OCI-LY3 (cell line): ENCODE data around the gene THOC6.

Source experiments
- H2AFZ ChIP-seq: fragments of 200-600, 300-600 bp; shearing (Covaris generic); 2 replicates; pipeline ENCODE4 v1.6.0; 2014; ENCODE audit warnings: antibody characterized with exemption, low read depth, low read length
- H3K27ac ChIP-seq: fragments of 200-600, 300-600 bp; sonication (generic); 2 replicates; pipeline ENCODE4 v1.5.1; 2014; ENCODE audit warnings: mild to moderate bottlenecking, low read length, moderate library complexity, mixed read lengths
- H3K27me3 ChIP-seq: fragments of 200-600, 300-600 bp; sonication (generic); 2 replicates; pipeline ENCODE4 v1.6.1; 2014; ENCODE audit warnings: low read depth, low read length, mixed read lengths
- H3K36me3 ChIP-seq: fragments of 200-600, 300-600 bp; sonication (generic); replicated peaks from 2 replicates; pipeline ENCODE3; 2014; ENCODE audit warnings: low read depth, low read length, mixed read lengths
- H3K4me1 ChIP-seq: fragments of 300-600, 200-600 bp; sonication (generic); 2 replicates; pipeline ENCODE4 v1.6.1; 2014; ENCODE audit warnings: low read length, mixed read lengths
- H3K4me2 ChIP-seq: fragments of 200-600, 300-600 bp; sonication (generic); 2 replicates; pipeline ENCODE4 v1.6.1; 2014; ENCODE audit warnings: low read length, mixed read lengths
- H3K4me3 ChIP-seq: fragments of 300-600, 200-600 bp; sonication (generic); 2 replicates; pipeline ENCODE4 v1.5.1; 2014; ENCODE audit warnings: antibody characterized with exemption, mild to moderate bottlenecking, low read length, moderate library complexity
- H3K79me2 ChIP-seq: fragments of 300-600, 200-600 bp; shearing (Covaris generic); 2 replicates; pipeline ENCODE4 v1.6.1; 2014; ENCODE audit warnings: mild to moderate bottlenecking, low read length, mixed read lengths
- H3K9ac ChIP-seq: fragments of 300-600, 200-600 bp; shearing (Covaris generic); 2 replicates; pipeline ENCODE4 v1.6.0; 2014; ENCODE audit warnings: mild to moderate bottlenecking, low read length, moderate library complexity
- H3K9me3 ChIP-seq: fragments of 200-600, 300-600 bp; shearing (Covaris generic); 2 replicates; pipeline ENCODE4 v1.6.1; 2014; ENCODE audit warnings: low read length, mixed read lengths; ENCODE audit not compliant: insufficient read depth
- H4K20me1 ChIP-seq: fragments of 200-600, 300-600 bp; sonication (generic); 2 replicates; pipeline ENCODE4 v1.6.1; 2016; ENCODE audit warnings: low read length, mixed read lengths; ENCODE audit not compliant: insufficient read depth
- EZH2phosphoT487 ChIP-seq: fragments of 200-600 bp; shearing (Covaris generic); IDR thresholded peaks from 2 replicates; pipeline ENCODE4 v1.6.1; 2018; ENCODE audit warnings: antibody characterized with exemption, mixed run types, low read depth
- TF ChIP-seq, protein P1 (sequence below): fragments of 200-600, 300-600 bp; sonication (generic); IDR thresholded peaks from 2 replicates; pipeline ENCODE4 v1.5.1; 2014; ENCODE audit warnings: antibody characterized with exemption, low read length, low read depth

THOC6 gene

GRCh38 chr16:2985462-2985861 is 38.4 kb upstream of the THOC6 start:
- H3K27me3 ChIP-seq, result peaks cover 20% of the 10 kb centered on the region
- H3K4me1 ChIP-seq, result peaks cover 7% of the 10 kb centered on the region
- no peak overlapping the region for H3K4me2 ChIP-seq
- H3K4me3 ChIP-seq, result no peak overlapping the region
- no peaks in the 10 kb centered on the region for H3K36me3 ChIP-seq
- no peak overlapping the region for H3K9ac ChIP-seq
- H3K79me2 ChIP-seq, result no peaks in the 10 kb centered on the region
- TF ChIP-seq, protein P1, sequence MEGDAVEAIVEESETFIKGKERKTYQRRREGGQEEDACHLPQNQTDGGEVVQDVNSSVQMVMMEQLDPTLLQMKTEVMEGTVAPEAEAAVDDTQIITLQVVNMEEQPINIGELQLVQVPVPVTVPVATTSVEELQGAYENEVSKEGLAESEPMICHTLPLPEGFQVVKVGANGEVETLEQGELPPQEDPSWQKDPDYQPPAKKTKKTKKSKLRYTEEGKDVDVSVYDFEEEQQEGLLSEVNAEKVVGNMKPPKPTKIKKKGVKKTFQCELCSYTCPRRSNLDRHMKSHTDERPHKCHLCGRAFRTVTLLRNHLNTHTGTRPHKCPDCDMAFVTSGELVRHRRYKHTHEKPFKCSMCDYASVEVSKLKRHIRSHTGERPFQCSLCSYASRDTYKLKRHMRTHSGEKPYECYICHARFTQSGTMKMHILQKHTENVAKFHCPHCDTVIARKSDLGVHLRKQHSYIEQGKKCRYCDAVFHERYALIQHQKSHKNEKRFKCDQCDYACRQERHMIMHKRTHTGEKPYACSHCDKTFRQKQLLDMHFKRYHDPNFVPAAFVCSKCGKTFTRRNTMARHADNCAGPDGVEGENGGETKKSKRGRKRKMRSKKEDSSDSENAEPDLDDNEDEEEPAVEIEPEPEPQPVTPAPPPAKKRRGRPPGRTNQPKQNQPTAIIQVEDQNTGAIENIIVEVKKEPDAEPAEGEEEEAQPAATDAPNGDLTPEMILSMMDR, result no peak
- TF ChIP-seq EZH2phosphoT487, result no peak
- H2AFZ ChIP-seq, result no peak overlapping the region
- H3K27ac ChIP-seq, result no peak overlapping the region
- no peaks in the 10 kb centered on the region for H4K20me1 ChIP-seq
- H3K9me3 ChIP-seq, result no peaks in the 10 kb centered on the region

- H3K27me3 ChIP-seq, result peaks cover 24% of the 10 kb centered on the region
- no peak overlapping the region for H3K9ac ChIP-seq
- H3K4me1 ChIP-seq, result peaks cover 7% of the 10 kb centered on the region
- H3K9me3 ChIP-seq, result no peaks in the 10 kb centered on the region
- no peak for TF ChIP-seq EZH2phosphoT487
- TF ChIP-seq, protein P1, result no peak
- H2AFZ ChIP-seq, result no peak overlapping the region
- no peaks in the 10 kb centered on the region for H3K79me2 ChIP-seq
- H3K4me3 ChIP-seq, result no peak overlapping the region
- no peak overlapping the region for H3K27ac ChIP-seq
- H3K36me3 ChIP-seq, result no peaks in the 10 kb centered on the region
- no peak overlapping the region for H3K4me2 ChIP-seq
- H4K20me1 ChIP-seq, result no peaks in the 10 kb centered on the region
Observed at GRCh38 chr16:2985893-2986355, 37.9 kb upstream of the THOC6 start.

DNA sequence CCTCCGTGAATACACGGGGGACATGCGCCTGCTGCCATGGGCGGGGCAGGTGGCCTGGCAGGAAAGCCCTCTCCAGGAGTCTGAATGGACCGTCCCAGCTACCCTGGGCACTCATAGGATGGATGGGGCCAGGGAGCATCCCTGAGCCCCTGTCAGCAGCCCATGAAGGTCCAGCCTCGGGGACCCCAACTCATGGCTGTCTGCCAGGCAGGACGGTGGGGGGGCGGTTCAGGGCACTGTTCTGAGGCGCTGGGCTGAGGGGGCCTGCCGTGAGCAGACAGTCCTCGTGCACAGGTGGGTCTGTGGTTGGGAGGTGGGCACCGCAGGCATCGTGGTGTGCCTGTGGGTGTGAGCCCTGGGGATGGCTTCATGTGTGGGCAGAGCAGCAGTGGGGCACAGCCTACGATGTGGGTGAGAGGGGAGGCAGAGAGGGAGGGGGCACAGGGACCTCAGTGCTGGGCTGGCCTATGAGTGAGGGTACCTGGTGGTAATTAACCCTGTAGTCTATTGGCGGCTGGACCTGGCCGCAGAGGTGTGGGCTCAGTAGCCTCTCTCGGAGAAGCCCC is 37.1 kb upstream of the THOC6 start:
- Histone ChIP-seq H3K4me3 (no peak overlapping the region), H3K79me2 (no peaks in the 10 kb centered on the region), H4K20me1 (no peaks in the 10 kb centered on the region), H3K36me3 (no peaks in the 10 kb centered on the region), H3K9ac (no peak overlapping the region), H3K27me3 (peaks cover 25% of the 10 kb centered on the region), H3K27ac (no peak overlapping the region), H2AFZ (no peak overlapping the region), H3K9me3 (no peaks in the 10 kb centered on the region), H3K4me2 (no peak overlapping the region), H3K4me1 (peaks cover 4% of the 10 kb centered on the region)
- TF ChIP-seq EZH2phosphoT487, result no peak
- TF ChIP-seq, protein P1, result no peak

- H3K27me3 ChIP-seq, result peaks cover 25% of the 10 kb centered on the region
- TF ChIP-seq, protein P1, result no peak
- no peak for TF ChIP-seq EZH2phosphoT487
- no peak overlapping the region for H3K4me3 ChIP-seq
- H3K79me2 ChIP-seq, result no peaks in the 10 kb centered on the region
- H3K4me2 ChIP-seq, result no peak overlapping the region
- H3K9ac ChIP-seq, result no peak overlapping the region
- no peaks in the 10 kb centered on the region for H4K20me1 ChIP-seq
- peaks cover 4% of the 10 kb centered on the region for H3K4me1 ChIP-seq
- no peak overlapping the region for H2AFZ ChIP-seq
- H3K27ac ChIP-seq, result no peak overlapping the region
- H3K9me3 ChIP-seq, result no peaks in the 10 kb centered on the region
- H3K36me3 ChIP-seq, result no peaks in the 10 kb centered on the region
Observed at GRCh38 chr16:2987286-2987685, 36.5 kb upstream of the THOC6 start.
